Peyer's patch (tissue), 4 donors: ENCODE data around the gene APPL1.

Experiments
- POLR2A ChIP-seq, 2 donors: fragments of 450-650 bp; IDR thresholded peaks; one replicate each; pipeline ENCODE4 v1.5.1; 2017; ENCODE audit warnings: antibody characterized with exemption in 2 of 2, mild to moderate bottlenecking in 2 of 2, moderate library complexity in 2 of 2
- TF ChIP-seq, protein P1 (sequence below), 6 experiments: fragments of 450-650 bp in 4 of 6; fragments of 200-600 bp in 2 of 6; sonication (generic) in 1 of 6; IDR thresholded peaks; one replicate each; pipeline ENCODE4 v1.5.1; 2017 to 2019; ENCODE audit warnings: antibody characterized with exemption in 6 of 6, mild to moderate bottlenecking in 3 of 6, moderate library complexity in 1 of 6

DNA sequence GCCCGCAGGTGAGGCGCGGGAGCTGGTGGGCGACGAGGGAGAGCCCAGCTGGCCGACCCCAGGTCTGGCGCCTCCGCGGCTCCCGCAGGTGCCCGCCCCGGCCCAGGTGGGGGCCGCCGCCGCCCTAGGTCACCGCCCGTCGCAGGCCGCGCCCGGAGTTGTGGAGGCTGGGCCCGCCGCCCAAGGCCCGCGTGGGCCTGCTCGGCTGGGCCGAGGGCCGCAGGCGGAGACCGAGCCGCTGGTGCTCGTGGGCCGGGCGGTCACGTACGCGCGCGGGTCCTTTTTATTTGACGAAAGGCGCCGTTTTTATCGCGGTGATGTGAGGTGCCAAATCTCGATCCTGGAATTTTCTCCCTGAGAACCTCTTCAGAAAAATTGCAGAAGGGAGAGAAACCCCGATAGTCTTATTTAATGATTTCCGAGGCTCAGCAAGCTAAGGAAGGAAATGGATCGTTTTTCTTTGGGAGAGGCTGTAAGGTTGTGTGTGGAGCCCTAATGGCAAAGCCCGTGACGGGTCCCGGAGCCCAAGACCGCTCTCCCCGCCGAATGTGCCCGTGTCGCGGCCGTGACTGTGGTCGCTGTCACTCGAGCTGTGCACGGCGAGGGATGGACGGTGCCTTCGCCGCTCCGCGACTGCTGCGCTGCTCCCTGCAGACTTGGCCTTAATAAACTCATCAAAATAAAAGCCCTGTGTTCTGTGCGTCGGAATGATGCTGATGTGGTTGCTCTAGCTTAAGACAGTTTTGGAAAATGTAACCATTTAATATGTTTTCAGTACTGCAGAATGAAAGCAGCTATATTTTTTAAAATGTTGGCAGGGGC is 612 bp downstream of the APPL1 start:
- TF ChIP-seq, protein P1, sequence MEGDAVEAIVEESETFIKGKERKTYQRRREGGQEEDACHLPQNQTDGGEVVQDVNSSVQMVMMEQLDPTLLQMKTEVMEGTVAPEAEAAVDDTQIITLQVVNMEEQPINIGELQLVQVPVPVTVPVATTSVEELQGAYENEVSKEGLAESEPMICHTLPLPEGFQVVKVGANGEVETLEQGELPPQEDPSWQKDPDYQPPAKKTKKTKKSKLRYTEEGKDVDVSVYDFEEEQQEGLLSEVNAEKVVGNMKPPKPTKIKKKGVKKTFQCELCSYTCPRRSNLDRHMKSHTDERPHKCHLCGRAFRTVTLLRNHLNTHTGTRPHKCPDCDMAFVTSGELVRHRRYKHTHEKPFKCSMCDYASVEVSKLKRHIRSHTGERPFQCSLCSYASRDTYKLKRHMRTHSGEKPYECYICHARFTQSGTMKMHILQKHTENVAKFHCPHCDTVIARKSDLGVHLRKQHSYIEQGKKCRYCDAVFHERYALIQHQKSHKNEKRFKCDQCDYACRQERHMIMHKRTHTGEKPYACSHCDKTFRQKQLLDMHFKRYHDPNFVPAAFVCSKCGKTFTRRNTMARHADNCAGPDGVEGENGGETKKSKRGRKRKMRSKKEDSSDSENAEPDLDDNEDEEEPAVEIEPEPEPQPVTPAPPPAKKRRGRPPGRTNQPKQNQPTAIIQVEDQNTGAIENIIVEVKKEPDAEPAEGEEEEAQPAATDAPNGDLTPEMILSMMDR (IDR thresholded peaks at IDR 0.05) = no peak
- peak in 1 of 2 donors; percentile 15 for TF ChIP-seq POLR2A (IDR thresholded peaks at IDR 0.05)
